NAMALWA (cell line): ENCODE results near the gene NGRN.
"Not testable (repeated sequence)": the region's sequence is repeated elsewhere in the genome, so short reads cannot be mapped to it uniquely, and the experiment has no call there.

Experiments used
- DNase-seq: peaks from one replicate; pipeline ENCODE4 v3.0.0-alpha.2; 2015; ENCODE audit warnings: low spot score

Gene NGRN

DNA sequence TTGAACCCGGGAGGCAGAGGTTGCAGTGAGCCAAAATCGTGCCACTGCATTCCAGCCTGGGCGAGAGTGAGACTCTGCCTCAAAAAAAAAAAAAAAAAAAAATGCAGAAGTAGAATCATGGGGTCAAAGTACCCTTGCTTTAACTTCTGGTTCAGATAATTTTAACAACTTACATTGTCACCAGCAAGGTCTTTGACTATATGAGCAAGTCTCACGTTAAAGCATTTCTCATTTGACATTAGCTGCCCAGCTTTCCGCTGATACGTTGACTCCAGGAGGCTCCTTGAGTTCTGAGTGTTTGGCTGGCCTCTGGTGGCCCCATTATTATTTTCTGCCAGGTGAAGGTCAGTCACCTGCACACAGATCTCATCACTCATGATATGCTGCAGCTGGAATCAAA lies 16.2 kb downstream of the NGRN start:
- not testable (repeated sequence) for DNase-seq

DNA sequence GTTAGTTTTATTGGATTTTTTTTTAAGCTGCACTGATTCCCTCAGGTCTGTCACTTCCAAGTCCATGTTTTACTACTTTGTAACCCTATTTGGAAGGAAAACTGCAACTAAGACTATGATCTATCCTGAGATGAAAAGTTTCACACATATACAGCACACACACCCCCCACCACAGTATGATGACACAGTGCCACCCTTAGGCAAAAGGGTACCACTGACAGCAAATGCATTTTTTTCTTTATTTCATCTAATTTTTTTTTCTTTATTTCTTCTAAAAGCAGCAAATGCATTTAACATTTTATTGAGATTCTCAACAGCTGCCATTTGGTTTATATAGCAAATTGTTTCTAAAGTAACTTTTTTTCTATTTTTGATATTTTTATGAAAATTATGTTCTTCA lies 21.2 kb downstream of the NGRN start:
- peak; percentile 68 for DNase-seq

- DNase-seq: no peak
Observed at GRCh38 chr15:90287101-90287500, 21.6 kb downstream of the NGRN start.

GRCh38 chr15:90287946-90288345 lies 22.5 kb downstream of the NGRN start:
- DNase-seq: no peak

DNA sequence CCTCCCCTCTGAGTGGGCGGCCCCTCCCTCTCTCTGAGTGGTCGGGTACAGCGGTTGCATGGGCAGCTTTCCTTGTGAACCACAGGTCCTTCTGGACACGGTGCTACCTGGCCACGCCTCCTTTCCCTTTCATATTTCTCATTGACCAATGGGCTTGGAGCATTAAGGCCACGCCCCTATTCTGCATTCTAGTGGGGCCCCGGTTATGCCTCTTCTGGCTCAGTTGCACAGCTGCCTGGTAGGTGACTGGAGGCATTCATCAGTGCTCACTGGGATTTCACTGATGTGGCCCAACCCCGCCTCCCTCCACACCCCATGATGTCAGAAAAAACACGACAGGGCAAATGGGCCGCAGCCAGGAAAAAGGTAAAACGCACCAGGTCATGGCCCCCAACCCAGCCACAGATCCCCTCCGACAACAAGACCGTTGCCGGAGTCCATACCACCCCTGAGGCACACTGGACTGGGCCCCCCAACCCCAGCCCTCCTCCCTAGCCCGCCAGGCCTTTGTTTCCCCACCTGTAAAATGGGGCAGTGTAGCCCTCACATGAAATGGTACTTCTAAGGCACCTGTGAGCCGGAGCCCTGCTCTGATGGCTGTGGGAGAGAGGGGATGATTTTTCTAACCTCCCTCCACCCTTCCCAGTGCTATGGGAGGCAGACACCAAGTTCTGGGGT lies 26.3 kb downstream of the NGRN start:
- DNase-seq: peak; percentile 80

GRCh38 chr15:90293040-90293810 lies 27.8 kb downstream of the NGRN start:
- DNase-seq: peak; percentile 82

- no peak for DNase-seq
Observed at GRCh38 chr15:90294159-90294558, 28.7 kb downstream of the NGRN start.

- DNase-seq: no peak
Observed at GRCh38 chr15:90294601-90295269, 29.3 kb downstream of the NGRN start.

GRCh38 chr15:90295270-90295648 lies 29.8 kb downstream of the NGRN start:
- no peak for DNase-seq

DNA sequence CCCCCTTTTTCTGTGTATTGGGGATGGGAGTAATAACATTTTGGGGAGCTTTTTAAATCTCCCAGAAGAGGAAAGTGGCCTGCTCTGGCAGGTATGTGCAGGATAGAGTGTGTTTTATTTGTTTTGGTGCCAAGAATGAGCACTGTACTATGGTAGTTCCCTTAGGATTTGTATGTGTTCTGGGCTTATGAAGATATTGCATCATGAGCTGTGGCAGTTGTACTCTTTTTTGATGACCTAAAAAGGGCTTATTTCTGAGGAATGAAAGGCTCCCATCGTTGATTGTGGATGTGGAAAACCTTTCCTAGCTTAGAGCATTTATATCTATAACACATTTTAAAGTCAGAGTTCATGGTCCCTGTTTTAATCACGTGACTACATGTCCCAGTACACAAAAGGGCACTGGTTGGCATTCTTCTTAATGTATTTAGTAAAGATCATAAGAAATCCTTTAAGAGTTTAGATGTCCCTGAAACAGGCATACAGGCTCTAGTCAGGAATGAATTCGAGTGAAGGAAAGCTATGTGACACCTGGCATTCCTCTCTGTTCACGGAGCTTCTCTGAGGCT lies 30.9 kb downstream of the NGRN start:
- DNase-seq: not testable (repeated sequence)

GRCh38 chr15:90297021-90297420 lies 31.5 kb downstream of the NGRN start:
- DNase-seq: no peak

DNA sequence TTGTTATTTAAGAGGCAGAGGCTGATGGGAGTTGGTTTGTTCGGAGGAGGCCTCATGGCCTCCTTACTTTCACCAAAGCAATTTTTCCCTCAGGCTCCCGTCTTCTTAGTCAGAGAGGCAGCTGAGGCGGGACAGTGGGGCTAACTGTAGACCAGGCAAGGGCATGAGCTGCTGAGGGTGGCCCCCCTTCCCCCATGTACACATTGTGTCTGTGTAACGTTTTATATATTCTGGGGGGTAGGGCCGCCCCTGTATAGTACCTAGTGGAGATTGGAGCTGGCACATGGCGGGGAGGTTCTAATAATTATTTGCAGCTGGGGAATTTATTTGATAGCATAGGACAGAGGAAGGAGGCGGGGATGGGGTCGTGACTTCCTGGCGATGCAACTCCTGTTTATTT lies 35.1 kb downstream of the NGRN start:
- no peak for DNase-seq

GRCh38 chr15:90300988-90301706 lies 35.7 kb downstream of the NGRN start:
- peak; percentile 77 for DNase-seq

DNA sequence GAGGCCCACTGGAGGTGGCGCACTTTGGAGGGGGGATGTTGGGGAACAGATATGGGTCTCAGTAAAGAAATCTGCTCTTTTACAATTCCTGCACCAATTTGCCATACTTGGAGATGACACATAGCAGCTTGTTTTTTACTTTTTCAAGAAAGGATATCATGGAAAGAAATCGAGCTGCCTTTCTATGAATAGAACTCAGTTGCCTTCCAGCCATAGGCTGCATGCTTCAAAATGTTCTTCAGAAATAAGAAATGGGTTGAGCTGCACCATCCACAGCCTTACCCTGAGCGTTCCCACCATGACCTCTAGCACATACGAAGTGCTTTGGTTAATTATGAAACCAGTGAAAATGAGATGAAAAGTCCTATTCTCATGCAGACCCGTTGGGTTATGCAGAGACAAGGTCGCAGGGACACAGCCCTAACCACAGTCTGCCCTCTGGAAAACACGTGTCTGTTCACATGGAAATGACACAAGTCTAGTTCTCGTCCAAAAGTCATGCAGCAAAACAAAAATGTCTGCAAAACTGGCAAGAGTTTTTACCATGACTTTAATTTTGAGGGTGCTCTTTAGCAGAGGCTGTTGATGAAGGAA lies 36.3 kb downstream of the NGRN start:
- no peak for DNase-seq

DNA sequence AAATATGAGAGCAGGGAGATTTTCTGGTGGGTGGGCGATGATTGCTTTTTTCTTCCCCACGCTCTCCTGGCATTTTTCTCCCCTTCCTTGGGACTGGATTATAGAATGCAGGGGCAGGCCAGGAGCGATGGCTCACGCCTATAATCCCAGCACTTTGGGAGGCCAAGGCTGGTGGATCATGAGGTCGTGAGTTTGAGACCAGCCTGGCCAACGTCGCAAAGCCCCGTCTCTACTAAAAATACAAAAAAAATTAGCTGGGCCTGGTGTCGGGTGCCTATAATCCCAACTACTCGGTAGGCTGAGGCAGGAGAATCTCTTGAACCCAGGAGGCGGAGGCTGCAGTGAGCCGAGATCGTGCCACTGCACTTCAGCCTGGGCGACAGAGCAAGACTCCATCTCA lies 39.9 kb downstream of the NGRN start:
- not testable (repeated sequence) for DNase-seq

- DNase-seq: no peak
Observed at GRCh38 chr15:90305932-90306331, 40.5 kb downstream of the NGRN start.

- DNase-seq: no peak
Observed at GRCh38 chr15:90306560-90306959, 41.1 kb downstream of the NGRN start.

GRCh38 chr15:90307661-90308060 lies 42.2 kb downstream of the NGRN start:
- DNase-seq: no peak

GRCh38 chr15:90309020-90309419 lies 43.5 kb downstream of the NGRN start:
- DNase-seq: no peak

- DNase-seq: no peak
Observed at GRCh38 chr15:90315278-90315982, 50.0 kb downstream of the NGRN start.

GRCh38 chr15:90316139-90316538 lies 50.7 kb downstream of the NGRN start:
- no peak for DNase-seq
